HS-27A (cell line): ENCODE measurements around the gene CXCL10.

Source experiments
- DNase-seq: peaks from one replicate; pipeline ENCODE4 v3.0.0-alpha.2; 2012; ENCODE audit warnings: low read depth, missing footprints

Gene CXCL10

GRCh38 chr4:75992462-75992861 lies 30.8 kb downstream of the CXCL10 start:
- DNase-seq = no peak

DNA sequence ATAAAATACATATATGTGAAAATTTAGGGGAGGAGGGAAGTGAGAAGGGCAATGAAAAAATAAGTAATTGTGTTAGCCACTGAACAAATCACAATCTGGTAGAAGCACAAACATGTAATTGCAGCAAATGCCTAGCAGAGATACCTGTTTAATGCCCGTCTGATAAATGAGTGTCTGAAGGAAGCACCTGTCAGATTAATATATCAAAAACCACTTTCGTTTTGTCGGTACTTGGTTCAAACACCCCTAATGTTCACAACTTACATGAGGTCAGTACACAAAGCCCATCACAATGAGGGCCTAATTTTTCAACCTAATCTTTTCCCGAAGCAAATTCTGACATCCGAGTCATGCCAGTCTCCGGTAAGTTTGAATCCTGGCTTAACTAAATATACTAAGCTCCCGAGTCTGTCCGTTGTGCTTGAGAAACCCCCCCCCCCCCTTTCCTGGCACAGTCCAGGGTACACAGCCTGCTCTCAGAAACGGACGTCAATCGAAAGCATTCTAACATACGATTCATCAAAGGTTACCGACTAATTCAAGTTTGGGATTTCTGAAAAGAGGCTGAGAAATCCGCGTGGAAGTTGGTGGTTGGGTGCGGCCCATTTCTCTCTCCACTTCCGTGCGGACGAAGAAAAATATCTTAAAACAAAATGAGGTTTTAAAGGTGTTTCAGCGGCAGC lies 33.3 kb downstream of the CXCL10 start:
- no peak for DNase-seq

DNA sequence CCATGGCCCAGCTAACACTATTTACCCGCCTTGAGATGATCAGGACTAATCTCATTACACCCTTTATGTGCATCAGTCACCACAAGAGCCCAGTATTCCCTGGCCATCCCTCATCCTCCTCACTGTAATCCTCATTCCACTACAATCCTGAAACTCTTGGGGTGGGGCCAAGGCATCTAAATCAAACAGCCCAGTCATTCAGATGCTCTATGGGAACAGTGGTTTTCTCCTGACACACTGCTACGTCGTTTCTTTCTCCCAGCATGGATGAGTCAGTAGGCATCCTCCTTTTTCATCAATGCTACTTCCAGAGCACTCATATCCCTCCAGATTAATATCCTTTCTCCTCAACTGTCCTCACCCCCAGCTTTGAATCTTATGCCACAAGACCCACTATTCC lies 38.2 kb downstream of the CXCL10 start:
- DNase-seq = peak; percentile 27

GRCh38 chr4:75980576-75980975 lies 42.7 kb downstream of the CXCL10 start:
- no peak for DNase-seq

GRCh38 chr4:75976177-75976576 lies 47.1 kb downstream of the CXCL10 start:
- no peak for DNase-seq

GRCh38 chr4:75973766-75974165 lies 49.5 kb downstream of the CXCL10 start:
- DNase-seq = no peak
